Lung (tissue), 16 donors: ENCODE measurements around the gene SPSB1. TPM values are rescaled to one million over a fixed set of nuclear protein-coding genes. Genes with fewer than 3 reads are reported as not detected.
A peak's percentile ranks its signal among the peaks of the same experiment; 100 is the strongest.

Experiments used
- ATAC-seq: fragments of 200-7000 bp; cut with Tn5 transposase; one replicate; pipeline ENCODE4 v1.9.1; 2020; ENCODE audit warnings: moderate number of reproducible peaks; ENCODE audit not compliant: insufficient read depth, low FRiP score
- DNase-seq, 3 donors: peaks; one replicate each; pipeline ENCODE4 v3.0.0-alpha.2; 2013 to 2017
- H3K27ac ChIP-seq, 2 donors: one replicate each; pipeline ENCODE4 v1.5.1; 2013; ENCODE audit warnings: mild to moderate bottlenecking in 2 of 2, moderate library complexity in 2 of 2, control low read depth in 1 of 2, inconsistent platforms in 1 of 2, low read depth in 1 of 2, low read length in 1 of 2
- H3K27me3 ChIP-seq, 3 donors: one replicate each; pipeline ENCODE4 v1.5.1; 2013; ENCODE audit warnings: low read length in 2 of 3; ENCODE audit not compliant: control insufficient read depth in 3 of 3, insufficient read depth in 3 of 3
- H3K36me3 ChIP-seq, 4 donors: one replicate each; pipeline ENCODE4 v1.5.1; 2013; ENCODE audit warnings: low read length in 4 of 4, mild to moderate bottlenecking in 1 of 4, moderate library complexity in 1 of 4; ENCODE audit not compliant: control insufficient read depth in 4 of 4, insufficient read depth in 4 of 4
- H3K4me1 ChIP-seq, 5 donors: one replicate each; pipeline ENCODE4 v1.5.1; 2013; ENCODE audit warnings: low read length in 5 of 5, mild to moderate bottlenecking in 2 of 5, moderate library complexity in 1 of 5; ENCODE audit not compliant: control insufficient read depth in 5 of 5, insufficient read depth in 5 of 5
- H3K4me3 ChIP-seq: one replicate; pipeline ENCODE4 v1.5.1; 2013; ENCODE audit warnings: mild to moderate bottlenecking, control low read depth, moderate library complexity
- H3K9ac ChIP-seq, 2 donors: one replicate each; pipeline ENCODE4 v1.5.1; 2013; ENCODE audit warnings: low read length in 2 of 2, control low read depth in 1 of 2; ENCODE audit not compliant: insufficient read depth in 1 of 2
- H3K9me3 ChIP-seq, 4 donors: one replicate each; pipeline ENCODE4 v1.5.1; 2013; ENCODE audit warnings: low read length in 3 of 4, mild to moderate bottlenecking in 1 of 4, moderate library complexity in 1 of 4; ENCODE audit not compliant: control insufficient read depth in 4 of 4, insufficient read depth in 3 of 4
- CTCF ChIP-seq: IDR thresholded peaks from 2 replicates; pipeline ENCODE4 v1.5.1; 2012; ENCODE audit warnings: mild to moderate bottlenecking; ENCODE audit errors: control extremely low read depth, extremely low read depth
- WGBS, 2 donors: extraction: QIAGEN DNeasy Blood & Tissue Kit; methylation state at CpG; one replicate each; pipeline ENCODE4 v1.1.7; 2013; 5-methylcytosine and 5-hydroxymethylcytosine counted together
- long read RNA-seq, 5 donors: transcript quantifications; one replicate each; lab custom pipeline, GENCODE V29; 2026
- polyA plus RNA-seq, 2 donors: library from polyadenylated mRNA; stranded (reverse); fragments of 200-250 nt; gene quantifications; one replicate each; pipeline ENCODE4 v1.2.1, GENCODE V29; 2013
- total RNA-seq, 2 donors: library from RNA; depleted of rRNA in 1 of 2; stranded (reverse); fragments of >200 nt in 1 of 2; gene quantifications; one replicate each; pipeline ENCODE4 v1.2.1, GENCODE V29; 2014 to 2021
- donor health status: control.
- donor health status: control.
- donor health status: Bipolar disorder and iron deficiency.
- donor health status: healthy.
- donor health status: DM: yes; HTN: yes; CAD: no.

Gene SPSB1
- total RNA-seq (10 to 100 TPM in 1 of 2 donors, 1 to 10 TPM in 1; 9.5 to 23.8 TPM), polyA plus RNA-seq (10 to 100 TPM; 19.5 to 25.9 TPM)
- long read RNA-seq, donor 1, partial matches to known transcripts, result 6 of 10 reads
- long read RNA-seq, donor 1, other reads (novel, unspliced or antisense), result 0 of 10 reads
- long read RNA-seq, donor 2, partial matches to known transcripts, result 0 of 3 reads
- long read RNA-seq, donor 2, other reads (novel, unspliced or antisense), result 0 of 3 reads
- long read RNA-seq, donor 3, partial matches to known transcripts, result 0 of 1 reads
- long read RNA-seq, donor 3, other reads (novel, unspliced or antisense), result 0 of 1 reads
- long read RNA-seq, donor 4, partial matches to known transcripts, result 0 of 2 reads
- long read RNA-seq, donor 4, other reads (novel, unspliced or antisense), result 0 of 2 reads
- long read RNA-seq, donor 5, partial matches to known transcripts, result 12 of 16 reads
- long read RNA-seq, donor 5, other reads (novel, unspliced or antisense), result 0 of 16 reads

- WGBS, 2 donors, result 2 to 6% methylated on average over 53 to 119 of the region's 119 CpGs
- Histone ChIP-seq H3K9ac (peak within 1 kb of the TSS in 1 of 2 donors; percentile 86), H3K4me1 (peaks cover 4 to 39% (median 9%) of the 10 kb centered on the region in 5 donors), H3K27ac (peak within 1 kb of the TSS; percentile 68 to 82), H3K9me3 (peaks cover 0 to 5% (median 2%) of the 10 kb centered on the region in 4 donors), H3K36me3 (no peaks in the 10 kb centered on the region), H3K4me3 (peak within 1 kb of the TSS; percentile 70), H3K27me3 (no peaks in the 10 kb centered on the region)
- ATAC-seq (peak; percentile 49), DNase-seq (peak; percentile 89 to 91 (median 89))
- no peak for TF ChIP-seq CTCF
These were observed at the start of gene SPSB1 for GRCh38 chr1:9292361-9293240. Gene SPSB1, plus strand, starts transcription at chr1:9292894. Its CDS starts 62,998 bp downstream, at chr1:9355892.

DNA sequence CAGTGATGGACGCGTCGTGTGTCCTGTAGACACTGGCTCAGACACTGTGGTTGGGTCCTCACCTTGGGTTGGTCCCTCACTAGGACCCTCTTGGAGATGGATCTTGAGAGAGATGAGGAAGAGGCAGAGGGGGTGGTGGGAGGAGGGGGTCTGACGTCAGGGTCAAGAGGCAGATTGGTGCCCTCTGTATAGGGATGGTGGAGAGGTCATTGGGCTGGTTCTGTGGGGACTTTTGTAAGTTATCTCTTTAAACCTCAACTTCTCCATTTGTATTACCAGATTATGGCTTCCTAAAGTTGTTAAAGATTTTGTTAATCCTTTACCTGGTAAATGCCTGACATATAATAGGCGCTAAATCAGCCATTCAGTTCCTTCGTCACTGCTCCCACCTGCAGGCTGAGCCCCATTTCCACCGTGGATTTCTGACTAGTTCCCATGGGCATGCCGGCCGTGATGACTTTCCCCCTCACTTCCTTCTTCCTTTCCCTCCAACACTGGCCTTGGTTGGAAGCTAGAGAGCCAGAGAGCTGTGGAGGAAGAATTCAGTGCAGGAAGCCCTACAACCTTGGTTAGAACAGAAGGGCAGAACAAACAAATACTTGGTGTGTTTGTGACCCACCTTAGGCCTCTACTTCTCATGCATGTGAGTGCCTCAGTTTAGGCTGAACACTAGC, 49.5 kb upstream of the SPSB1 start:
- no peaks in the 10 kb centered on the region for H3K9me3 ChIP-seq
- H3K4me1 ChIP-seq, result peaks cover 8 to 40% (median 15%) of the 10 kb centered on the region in 5 donors
- peak overlapping the region in 1 of 2 donors; percentile 58 for H3K9ac ChIP-seq
- 56 to 70% methylated on average over 9 of the region's 9 CpGs for WGBS, 2 donors
- peaks cover 0 to 21% (median 15%) of the 10 kb centered on the region in 4 donors for H3K36me3 ChIP-seq
- H3K27me3 ChIP-seq, result no peaks in the 10 kb centered on the region
- no peak for TF ChIP-seq CTCF
- H3K4me3 ChIP-seq, result no peak overlapping the region
- ATAC-seq, result no peak
- H3K27ac ChIP-seq, result peak overlapping the region; percentile 46 to 87
- DNase-seq, result no peak

DNA sequence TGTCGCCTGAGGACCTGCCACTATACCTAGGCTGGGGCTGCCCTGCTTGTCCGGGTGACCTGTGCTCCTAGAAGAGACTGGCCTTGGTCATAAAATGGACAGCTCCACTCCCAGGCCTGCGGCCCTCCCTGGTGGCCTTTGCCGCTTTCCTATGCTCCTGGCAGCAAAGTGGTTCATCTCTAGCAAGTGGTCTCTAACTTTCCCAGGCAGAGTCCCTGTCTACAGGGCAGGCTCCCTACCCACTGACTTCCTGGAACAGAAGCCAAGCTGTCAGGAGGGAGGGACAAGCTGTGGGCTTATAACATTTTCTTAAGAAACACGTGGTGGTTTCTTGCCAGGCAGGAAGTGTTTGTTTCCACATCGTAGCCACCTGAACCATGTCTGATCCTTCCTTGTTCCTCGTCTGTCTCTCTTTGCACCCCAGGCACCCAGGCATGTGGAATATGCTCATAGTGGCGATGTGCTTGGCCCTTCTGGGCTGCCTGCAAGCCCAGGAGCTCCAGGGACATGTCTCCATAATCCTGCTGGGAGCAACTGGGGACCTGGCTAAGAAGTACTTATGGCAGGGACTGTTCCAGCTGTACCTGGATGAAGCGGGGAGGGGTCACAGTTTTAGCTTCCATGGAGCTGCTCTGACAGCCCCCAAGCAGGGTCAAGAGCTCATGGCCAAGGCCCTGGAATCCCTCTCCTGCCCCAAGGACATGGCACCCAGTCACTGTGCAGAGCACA, 48.0 kb upstream of the SPSB1 start:
- no peak overlapping the region for H3K9ac ChIP-seq
- H3K36me3 ChIP-seq, result peaks cover 0 to 25% (median 15%) of the 10 kb centered on the region in 4 donors
- no peaks in the 10 kb centered on the region for H3K27me3 ChIP-seq
- no peak for TF ChIP-seq CTCF
- ATAC-seq (peak; percentile 55), DNase-seq (no peak)
- WGBS, 2 donors, result 43 to 48% methylated on average over 9 of the region's 9 CpGs
- peaks cover 6 to 40% (median 13%) of the 10 kb centered on the region in 5 donors for H3K4me1 ChIP-seq
- H3K4me3 ChIP-seq, result no peak overlapping the region
- peak overlapping the region in 1 of 2 donors; percentile 83 for H3K27ac ChIP-seq
- H3K9me3 ChIP-seq, result no peaks in the 10 kb centered on the region
